Upper lobe of left lung (tissue), 6 donors: Measurements from ENCODE around the gene DSG2. TPM values are rescaled to one million over a fixed set of nuclear protein-coding genes. Genes with fewer than 3 reads are reported as not detected.

ENCODE experiments used
- ATAC-seq, 2 donors: fragments of 200-7000 bp; cut with Tn5 transposase; one replicate each; pipeline ENCODE4 v1.9.1; 2022; ENCODE audit warnings: mild to moderate bottlenecking in 2 of 2, moderate library complexity in 2 of 2; ENCODE audit not compliant: low FRiP score in 2 of 2
- DNase-seq, 2 donors: peaks; one replicate each; pipeline ENCODE4 v3.0.0-alpha.2; 2019 to 2020
- H3K27ac ChIP-seq, 4 donors: fragments of 200-600 bp; sonication (generic); one replicate each; pipeline ENCODE4 v1.5.1; 2016 to 2019
- H3K27me3 ChIP-seq, 4 donors: fragments of 200-600 bp; sonication (generic); one replicate each; pipeline ENCODE4 v1.5.1; 2017 to 2019
- H3K36me3 ChIP-seq, 4 donors: fragments of 200-600 bp; sonication (generic); one replicate each; pipeline ENCODE4 v1.5.1; 2016 to 2019
- H3K4me1 ChIP-seq, 4 donors: fragments of 200-600 bp; sonication (generic); one replicate each; pipeline ENCODE4 v1.5.1; 2018 to 2019
- H3K4me3 ChIP-seq, 4 donors: fragments of 200-600 bp; sonication (generic); one replicate each; pipeline ENCODE4 v1.5.1; 2017 to 2019; ENCODE audit warnings: mild to moderate bottlenecking in 2 of 4, moderate library complexity in 1 of 4
- H3K9me3 ChIP-seq, 4 donors: fragments of 200-600 bp; sonication (generic); one replicate each; pipeline ENCODE4 v1.5.1; 2018 to 2019
- CTCF ChIP-seq, 6 experiments: fragments of 450-650 bp in 4 of 6; fragments of 200-600 bp in 2 of 6; sonication (generic) in 2 of 6; IDR thresholded peaks; one replicate each; pipeline ENCODE4 v1.5.1; 2016 to 2019; ENCODE audit warnings: antibody characterized with exemption in 6 of 6
- EP300 ChIP-seq, 4 donors: sonication (generic); formaldehyde crosslinking; IDR thresholded peaks; one replicate each; pipeline ENCODE4 v1.5.1; 2017; ENCODE audit warnings: antibody characterized with exemption in 4 of 4, control low read depth in 2 of 4
- POLR2A ChIP-seq, 4 donors: fragments of 450-650 bp; IDR thresholded peaks; one replicate each; pipeline ENCODE4 v1.5.1; 2016 to 2017; ENCODE audit warnings: antibody characterized with exemption in 4 of 4, mild to moderate bottlenecking in 2 of 4
- POLR2AphosphoS5 ChIP-seq, 2 donors: sonication (generic); formaldehyde crosslinking; IDR thresholded peaks; one replicate each; pipeline ENCODE4 v1.5.1; 2017; ENCODE audit warnings: antibody characterized with exemption in 2 of 2
- WGBS, 2 donors: methylation state at CpG; one replicate each; pipeline ENCODE4 v1.1.5; 2017 to 2018; 5-methylcytosine and 5-hydroxymethylcytosine counted together
- total RNA-seq, 6 donors: library from RNA; depleted of rRNA in 4 of 6; stranded (reverse); fragments of >200 nt in 4 of 6; gene quantifications; one replicate each; pipeline versions ENCODE4 v1.1.0 to v1.2.1, GENCODE V29; 2016 to 2021
- donor health status: DM: no; HTN: no; CAD: no; lungs with moderate emphysema.
- donor health status: DM: no; HTN: yes; CAD: no; lungs with severe emphysema.

The DSG2 gene
- total RNA-seq, 6 donors from 2014 or later, result 5.2 to 55.4 (median 26.8) TPM

- H3K36me3 ChIP-seq, result no peaks in the 10 kb centered on the region
- WGBS, 2 donors, result 72 to 73% methylated on average over 6 of the region's 6 CpGs
- H3K9me3 ChIP-seq, result no peaks in the 10 kb centered on the region
- no peak overlapping the region for H3K4me3 ChIP-seq
- H3K27me3 ChIP-seq, result peaks cover 0 to 8% (median 4%) of the 10 kb centered on the region in 4 donors
- TF ChIP-seq POLR2AphosphoS5 (IDR thresholded peaks at IDR 0.05) (no peak), EP300 (IDR thresholded peaks at IDR 0.05) (no peak), POLR2A (IDR thresholded peaks at IDR 0.05) (no peak), CTCF (IDR thresholded peaks at IDR 0.05) (no peak)
- DNase-seq (no peak), ATAC-seq (no peak)
- no peak overlapping the region for H3K27ac ChIP-seq
- H3K4me1 ChIP-seq, result peaks cover 5 to 16% (median 8%) of the 10 kb centered on the region in 4 donors
Observed at GRCh38 chr18:31500051-31500688, 2.2 kb downstream of the DSG2 start.

GRCh38 chr18:31503011-31503410, 5.0 kb downstream of the DSG2 start:
- TF ChIP-seq EP300 (IDR thresholded peaks at IDR 0.05), result no peak
- TF ChIP-seq CTCF (IDR thresholded peaks at IDR 0.05), result no peak
- TF ChIP-seq POLR2A (IDR thresholded peaks at IDR 0.05), result no peak
- Histone ChIP-seq H3K9me3 (no peaks in the 10 kb centered on the region), H3K4me1 (peaks cover 4 to 10% (median 5%) of the 10 kb centered on the region in 4 donors), H3K36me3 (no peaks in the 10 kb centered on the region), H3K4me3 (no peak overlapping the region), H3K27me3 (peaks cover 0 to 5% (median 2%) of the 10 kb centered on the region in 4 donors), H3K27ac (no peak overlapping the region)
- no peak for ATAC-seq
- DNase-seq, result no peak
- WGBS, 2 donors, result 94 to 97% methylated on average over 4 of the region's 4 CpGs

GRCh38 chr18:31504455-31505147, 6.6 kb downstream of the DSG2 start:
- no peak for TF ChIP-seq CTCF (IDR thresholded peaks at IDR 0.05)
- TF ChIP-seq POLR2AphosphoS5 (IDR thresholded peaks at IDR 0.05), result no peak
- TF ChIP-seq POLR2A (IDR thresholded peaks at IDR 0.05), result no peak
- TF ChIP-seq EP300 (IDR thresholded peaks at IDR 0.05), result no peak
- H3K36me3 ChIP-seq, result no peaks in the 10 kb centered on the region
- H3K27ac ChIP-seq, result no peak overlapping the region
- H3K4me3 ChIP-seq, result no peak overlapping the region
- H3K9me3 ChIP-seq, result no peaks in the 10 kb centered on the region
- ATAC-seq, result peak in 1 of 2 donors; percentile 17
- DNase-seq, result no peak
- WGBS, 2 donors, result 70 to 75% methylated on average over 10 of the region's 10 CpGs
- H3K27me3 ChIP-seq, result no peaks in the 10 kb centered on the region
- no peaks in the 10 kb centered on the region for H3K4me1 ChIP-seq

GRCh38 chr18:31505156-31505555, 7.2 kb downstream of the DSG2 start:
- H3K9me3 ChIP-seq, result no peaks in the 10 kb centered on the region
- H3K4me3 ChIP-seq, result no peak overlapping the region
- ATAC-seq, result no peak
- H3K4me1 ChIP-seq, result no peaks in the 10 kb centered on the region
- TF ChIP-seq POLR2A (IDR thresholded peaks at IDR 0.05), result no peak
- TF ChIP-seq CTCF (IDR thresholded peaks at IDR 0.05), result no peak
- no peak for TF ChIP-seq EP300 (IDR thresholded peaks at IDR 0.05)
- no peak for TF ChIP-seq POLR2AphosphoS5 (IDR thresholded peaks at IDR 0.05)
- 62 to 68% methylated on average over 6 of the region's 6 CpGs for WGBS, 2 donors
- H3K36me3 ChIP-seq, result no peaks in the 10 kb centered on the region
- no peaks in the 10 kb centered on the region for H3K27me3 ChIP-seq
- no peak for DNase-seq
- no peak overlapping the region for H3K27ac ChIP-seq
